ENCODE data around the gene POPDC3.

The POPDC3 gene

DNA sequence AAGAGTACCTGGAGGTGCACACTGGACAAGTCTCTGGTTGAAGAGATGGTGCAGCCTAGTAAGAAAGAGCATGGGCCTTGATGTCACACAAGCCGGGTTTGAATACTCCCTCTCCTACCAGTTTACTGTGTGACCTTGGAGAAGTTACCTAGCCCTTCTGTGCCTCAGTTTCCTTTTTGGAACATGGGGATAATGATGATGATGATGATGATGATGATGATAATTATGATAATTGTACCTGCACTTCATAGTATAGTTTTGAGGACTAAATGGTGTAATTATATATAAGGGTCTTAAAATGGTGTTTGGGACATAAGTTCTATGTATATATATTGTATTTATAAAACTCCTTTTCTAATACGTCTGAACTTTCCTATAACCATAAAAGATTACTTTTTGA lies 41.7 kb downstream of the POPDC3 start:
- DNase-seq = no peak

GRCh38 chr6:105137388-105137787 lies 42.4 kb downstream of the POPDC3 start:
- no peak for DNase-seq

DNA sequence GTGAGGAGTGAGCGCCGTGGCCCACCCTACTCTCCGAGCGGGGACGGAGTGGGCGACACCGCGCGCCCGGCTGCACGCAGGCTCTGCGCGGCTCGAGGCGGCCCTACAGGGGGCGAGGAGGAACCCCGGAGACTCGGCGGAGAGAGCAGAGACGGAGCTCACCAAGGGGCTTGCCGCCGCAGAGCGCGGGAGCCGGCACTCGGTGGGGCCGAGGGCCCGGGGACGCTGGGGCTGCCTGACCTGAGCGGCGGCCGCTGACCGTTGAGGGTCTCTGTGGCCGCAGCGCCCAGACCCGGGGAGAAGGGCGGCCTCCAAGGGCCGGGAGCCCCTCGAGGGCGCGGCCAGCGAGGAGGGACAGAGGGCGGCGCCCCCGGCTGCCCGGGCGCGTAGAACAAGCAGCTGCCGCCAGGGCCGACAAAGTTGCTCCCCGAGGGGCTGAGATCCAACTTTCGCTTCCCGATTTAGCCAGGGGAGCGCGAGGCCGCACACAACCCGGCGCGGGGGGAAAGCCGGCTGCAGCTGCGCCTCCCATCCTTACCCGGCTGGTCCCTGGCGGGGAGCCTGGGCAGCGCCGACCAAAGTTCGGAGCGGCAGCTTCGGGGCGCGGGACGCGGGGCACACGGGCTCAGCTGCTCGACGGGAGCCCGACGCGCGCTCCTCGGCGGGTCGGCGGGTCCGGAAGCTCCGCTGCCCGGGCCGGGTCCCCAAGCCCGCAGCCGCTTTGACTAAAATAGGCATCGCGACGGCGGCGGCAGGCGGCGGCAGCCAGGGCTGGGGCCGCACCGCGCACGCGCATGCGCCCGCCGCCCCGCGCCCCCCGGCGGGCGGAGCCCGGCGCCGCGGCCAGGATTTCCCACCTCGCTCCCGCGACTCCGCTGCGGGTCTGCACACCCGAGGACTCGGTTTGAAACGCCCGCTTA lies 43.1 kb downstream of the POPDC3 start:
- DNase-seq = no peak

- no peak for DNase-seq
Observed at GRCh38 chr6:105135907-105136430, 43.8 kb downstream of the POPDC3 start.

GRCh38 chr6:105135056-105135455 lies 44.8 kb downstream of the POPDC3 start:
- DNase-seq = no peak

- DNase-seq = no peak
Observed at GRCh38 chr6:105122717-105123116, 57.1 kb downstream of the POPDC3 start.

DNA sequence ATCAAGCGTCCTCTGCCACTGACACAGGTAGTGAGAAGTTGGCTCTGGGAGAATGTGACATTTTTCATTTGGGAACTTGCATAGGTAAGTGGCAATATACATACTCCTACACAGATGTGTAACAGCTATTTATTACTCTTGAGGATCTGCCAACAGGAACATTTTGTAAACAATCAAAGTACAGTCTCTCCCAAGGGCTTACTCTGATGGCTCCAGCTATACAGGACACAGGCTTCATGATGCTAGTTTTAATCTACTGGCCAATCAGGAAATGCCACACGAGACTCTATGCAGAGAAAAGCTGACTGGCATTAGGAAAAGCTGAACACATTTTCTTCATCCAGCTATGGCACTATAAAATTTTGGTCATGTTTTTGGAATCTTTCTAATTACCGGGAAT lies 57.8 kb downstream of the POPDC3 start:
- DNase-seq = no peak

GRCh38 chr6:105120570-105120969 lies 59.2 kb downstream of the POPDC3 start:
- DNase-seq = no peak

DNA sequence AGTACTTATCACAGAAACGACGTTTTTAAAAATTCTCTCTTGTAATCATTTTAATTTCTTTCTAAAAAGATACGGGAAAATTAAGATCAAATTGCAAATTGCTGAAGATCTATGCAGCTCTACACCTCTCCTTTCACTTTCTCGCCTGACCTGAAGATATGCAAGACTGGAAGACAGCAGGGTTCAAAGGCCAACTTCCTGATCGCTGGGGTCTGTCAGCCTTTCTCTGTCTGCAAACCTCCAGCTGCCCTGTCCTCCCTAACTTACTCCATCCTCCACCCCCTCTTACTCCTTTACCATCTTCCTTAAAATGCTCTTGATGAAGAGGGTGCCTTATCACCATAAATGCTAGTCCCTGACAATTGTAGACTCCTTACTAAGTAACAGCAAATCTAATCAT lies 63.7 kb downstream of the POPDC3 start:
- no peak for DNase-seq

DNA sequence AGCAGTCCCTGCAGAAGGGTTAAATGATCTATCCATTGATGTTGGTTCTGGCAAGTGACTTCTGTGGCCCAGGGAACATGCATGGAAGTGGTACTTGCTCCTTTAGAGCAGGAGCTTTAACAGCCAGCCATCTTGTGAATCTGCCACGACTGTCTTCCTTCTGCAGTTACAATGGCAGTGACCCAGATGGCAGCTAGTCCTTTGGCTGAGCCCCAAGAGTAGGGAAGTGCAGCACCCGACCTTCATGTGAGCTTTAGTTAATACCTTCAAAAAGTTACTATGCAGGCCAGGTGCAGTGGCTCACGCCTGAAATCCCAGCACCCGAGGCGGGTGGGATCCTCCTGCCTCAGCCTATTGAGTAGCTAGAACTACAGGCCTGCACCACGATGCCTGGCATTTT lies 66.4 kb downstream of the POPDC3 start:
- no peak for DNase-seq

DNA sequence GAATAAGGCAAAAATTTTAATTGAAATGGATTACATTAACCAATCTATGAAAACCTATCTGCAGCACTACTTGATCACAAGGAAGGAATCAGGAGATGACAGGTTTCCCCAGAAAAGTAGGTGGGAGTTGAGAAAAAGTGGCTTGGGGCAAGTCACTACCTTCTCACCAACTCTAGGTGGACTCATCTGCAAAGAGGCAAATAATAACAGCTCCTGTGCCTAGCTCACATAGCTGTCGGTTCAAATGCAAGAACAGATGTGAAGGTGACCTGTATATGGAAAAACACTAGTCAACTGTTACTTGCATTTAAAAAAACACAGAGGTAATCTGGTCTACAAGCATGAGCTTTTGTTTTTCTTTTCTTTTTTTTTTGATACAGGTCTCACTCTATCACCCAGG lies 67.2 kb downstream of the POPDC3 start:
- DNase-seq = no peak

DNA sequence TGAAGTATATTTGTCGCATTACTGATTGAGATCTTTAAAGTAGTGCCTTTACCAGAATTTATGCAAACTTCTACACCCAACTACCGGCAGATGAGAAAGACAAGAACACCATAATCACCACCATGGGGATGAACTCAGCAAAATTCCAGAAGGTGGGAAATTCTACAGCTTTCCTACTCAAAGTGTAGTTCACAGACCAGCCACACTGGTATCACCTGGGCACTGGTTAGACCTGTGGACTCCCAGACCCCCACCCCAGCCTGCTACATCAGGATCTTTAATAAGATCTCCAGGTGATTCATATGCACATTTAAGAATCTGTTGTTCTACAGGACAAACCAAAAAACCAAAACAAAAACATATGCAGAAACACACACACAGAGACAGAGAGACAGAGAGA lies 67.9 kb downstream of the POPDC3 start:
- no peak for DNase-seq

DNA sequence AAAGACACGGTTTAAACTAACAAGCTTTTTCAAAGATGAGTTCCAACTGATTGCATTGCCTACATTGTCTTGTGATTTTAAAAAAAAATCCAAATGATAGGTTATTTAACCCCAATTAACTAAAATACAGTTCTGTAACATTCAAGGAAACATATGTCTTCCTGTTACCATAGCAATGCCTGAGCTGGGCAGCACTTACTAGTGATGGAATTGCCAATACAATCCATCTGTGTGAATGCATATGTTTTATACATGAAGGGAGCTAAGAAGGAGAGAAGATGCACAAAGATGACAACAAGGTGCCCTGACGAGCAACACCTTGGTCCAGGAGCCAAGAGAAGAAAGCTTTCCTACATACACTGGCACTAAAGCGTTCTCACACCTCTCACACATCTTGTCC lies 68.7 kb downstream of the POPDC3 start:
- no peak for DNase-seq

GRCh38 chr6:105109955-105110895 lies 69.6 kb downstream of the POPDC3 start:
- DNase-seq = no peak

DNA sequence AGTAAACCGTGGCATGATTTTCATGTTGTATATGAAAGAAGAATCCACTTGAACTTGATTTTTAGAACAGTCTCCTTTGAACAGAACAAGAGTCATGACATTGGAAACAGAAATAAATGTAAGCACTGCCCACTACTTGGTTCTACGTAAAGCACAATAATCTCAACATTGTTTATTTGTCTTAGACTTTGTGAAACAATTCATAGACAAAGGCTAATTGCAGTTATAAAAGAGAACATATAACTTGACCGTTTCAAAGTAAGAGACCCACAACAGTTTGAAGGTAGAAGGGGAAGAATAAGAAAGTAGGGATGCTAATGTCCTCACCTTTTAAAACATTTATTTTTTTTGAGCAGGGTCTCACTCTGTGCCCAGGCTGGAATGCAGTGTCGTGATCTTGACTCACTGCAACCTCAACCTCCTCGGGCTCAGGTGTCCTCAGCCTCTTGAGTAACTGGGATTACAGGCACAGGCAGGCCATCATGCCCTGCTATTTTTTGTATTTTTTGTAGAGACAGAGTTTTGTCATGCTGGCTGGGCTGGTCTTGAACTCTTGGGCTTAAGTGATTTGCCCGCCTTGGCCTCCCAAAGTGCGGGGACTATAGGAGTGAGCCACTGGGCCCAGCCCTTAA lies 71.1 kb downstream of the POPDC3 start:
- DNase-seq = no peak
